HS-27A (cell line): ENCODE results near the gene CSF3R.
"Not testable (repeated sequence)": the region's sequence is repeated elsewhere in the genome, so short reads cannot be mapped to it uniquely, and the experiment has no call there.

Experiments used
- DNase-seq: peaks from one replicate; pipeline ENCODE4 v3.0.0-alpha.2; 2012; ENCODE audit warnings: low read depth, missing footprints

CSF3R gene

DNA sequence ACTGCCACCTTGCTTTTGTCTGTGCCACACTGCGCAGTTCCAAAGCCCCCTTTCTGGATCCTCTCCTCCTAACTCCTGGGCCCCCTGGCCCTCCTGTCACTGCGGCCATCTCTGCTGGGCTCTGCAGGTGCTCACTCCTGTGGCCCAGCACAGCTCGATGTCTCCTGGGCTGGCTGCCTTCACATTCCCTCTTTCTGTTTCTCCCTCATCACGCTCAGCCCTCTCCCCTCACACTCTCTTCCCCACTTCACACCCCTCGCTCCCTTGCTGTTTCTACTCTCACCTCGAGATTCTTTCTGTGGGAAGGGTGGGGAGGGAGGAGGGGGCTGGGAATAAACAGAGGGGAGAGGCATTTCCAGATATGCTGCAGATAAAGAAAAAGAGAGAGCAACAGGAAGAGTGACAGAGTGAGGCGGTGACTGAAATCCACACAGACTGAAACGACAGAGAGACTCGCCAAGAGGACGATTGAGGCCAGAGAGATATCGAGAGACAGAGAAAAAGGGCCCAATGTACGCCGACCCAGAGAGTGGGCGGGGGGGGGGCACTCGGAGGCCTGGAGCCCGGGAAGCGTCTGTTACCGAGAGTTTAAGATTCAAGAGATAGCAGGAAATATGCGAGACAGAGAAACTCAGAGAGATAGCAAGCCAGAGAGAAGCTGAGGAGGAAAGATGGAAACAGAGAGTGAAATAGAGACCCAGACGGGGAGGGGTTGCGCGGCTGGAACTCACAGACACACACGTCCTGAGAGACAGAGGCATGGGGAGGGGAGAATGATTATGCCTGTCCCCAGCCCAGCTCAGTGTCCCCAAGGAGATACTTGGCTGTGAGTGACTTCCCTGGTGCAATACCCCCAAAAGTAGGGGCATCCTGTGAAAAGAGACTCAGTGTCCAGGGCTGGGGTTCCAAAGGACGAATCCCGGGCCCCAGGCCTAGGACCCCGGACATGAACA is 666 bp downstream of the CSF3R start:
- DNase-seq, result no peak

DNA sequence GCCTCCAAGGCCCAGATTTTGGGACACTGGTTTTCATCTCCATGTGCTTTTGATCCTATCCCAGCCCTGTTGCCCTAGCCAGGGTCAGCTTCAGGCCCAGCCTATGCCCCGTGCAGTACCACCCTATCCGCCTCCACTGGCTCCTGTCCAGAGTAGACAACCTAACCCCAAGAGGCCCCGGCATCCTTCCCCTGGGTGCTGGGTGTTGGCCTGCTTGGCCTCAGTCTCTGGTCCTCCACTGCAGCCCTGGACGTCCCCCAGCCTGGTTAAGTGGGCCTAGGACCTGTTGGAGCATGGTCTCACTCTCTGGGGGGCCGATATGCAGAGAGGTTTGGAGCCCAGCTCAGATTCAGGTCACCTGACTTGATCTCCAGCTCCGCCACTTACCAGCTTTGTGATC is 1.6 kb downstream of the CSF3R start:
- no peak for DNase-seq

DNA sequence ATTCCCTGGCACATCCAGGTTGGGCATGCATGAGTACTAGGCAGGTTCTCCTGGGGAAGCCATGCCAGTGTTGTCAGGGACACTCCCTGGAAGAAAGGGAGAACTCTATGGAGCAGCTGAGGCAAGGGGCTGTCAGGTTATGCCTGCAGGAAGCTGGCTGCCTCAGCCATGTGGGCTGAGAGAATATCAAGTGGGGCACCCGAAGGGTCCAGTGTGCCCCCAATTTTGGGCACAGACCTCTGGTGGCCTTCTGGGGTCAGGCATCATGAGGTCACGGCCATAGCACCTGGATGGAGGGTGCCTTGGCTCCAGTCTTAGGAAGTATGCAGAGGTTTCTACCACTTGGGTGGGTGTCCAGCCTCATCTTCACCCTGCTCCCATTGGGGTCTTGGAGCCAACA is 2.6 kb downstream of the CSF3R start:
- no peak for DNase-seq

DNA sequence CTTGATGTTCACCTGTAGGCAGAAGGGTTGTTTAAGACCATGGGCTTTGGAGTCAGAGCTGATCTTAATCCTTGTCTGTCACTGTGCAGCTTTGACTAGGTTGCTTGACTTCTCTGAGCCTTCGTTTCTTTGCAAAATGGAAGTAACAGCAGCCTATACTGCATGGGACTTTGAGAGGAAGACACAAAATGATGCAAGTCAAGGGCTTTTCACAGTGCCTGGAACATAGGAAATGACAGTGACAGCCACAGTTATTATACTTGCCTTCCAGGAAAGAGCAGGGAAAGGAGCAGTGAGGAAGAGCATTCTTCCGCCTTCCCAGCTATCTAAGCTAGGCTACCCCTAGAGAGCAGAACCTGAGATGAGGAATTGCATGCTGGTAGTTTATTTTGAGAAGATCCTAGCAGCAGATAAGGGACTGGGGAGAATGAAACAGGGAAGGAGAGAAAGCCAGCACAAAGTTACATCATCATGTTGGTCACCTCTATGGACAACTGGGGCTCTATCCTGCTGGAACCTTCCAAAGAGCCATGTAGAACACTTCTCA is 3.1 kb downstream of the CSF3R start:
- no peak for DNase-seq

DNA sequence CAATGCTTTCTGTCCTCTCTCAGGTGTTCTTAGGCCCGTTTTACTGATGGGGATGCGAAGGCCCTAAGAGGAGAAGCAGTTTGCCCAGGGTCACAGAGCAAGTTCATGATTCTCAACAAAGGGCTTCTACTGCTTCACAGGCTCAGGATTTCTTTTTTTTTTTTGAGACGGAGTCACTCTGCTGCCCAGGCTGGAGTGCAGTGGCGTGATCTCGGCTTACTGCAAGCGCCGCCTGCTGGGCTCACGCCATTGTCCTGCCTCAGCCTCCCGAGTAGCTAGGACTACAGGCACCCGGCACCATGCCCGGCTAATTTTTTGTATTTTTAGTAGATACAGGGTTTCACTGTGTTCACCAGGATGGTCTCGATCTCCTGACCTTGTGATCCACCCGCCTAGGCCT is 5.1 kb downstream of the CSF3R start:
- DNase-seq, result not testable (repeated sequence)

DNA sequence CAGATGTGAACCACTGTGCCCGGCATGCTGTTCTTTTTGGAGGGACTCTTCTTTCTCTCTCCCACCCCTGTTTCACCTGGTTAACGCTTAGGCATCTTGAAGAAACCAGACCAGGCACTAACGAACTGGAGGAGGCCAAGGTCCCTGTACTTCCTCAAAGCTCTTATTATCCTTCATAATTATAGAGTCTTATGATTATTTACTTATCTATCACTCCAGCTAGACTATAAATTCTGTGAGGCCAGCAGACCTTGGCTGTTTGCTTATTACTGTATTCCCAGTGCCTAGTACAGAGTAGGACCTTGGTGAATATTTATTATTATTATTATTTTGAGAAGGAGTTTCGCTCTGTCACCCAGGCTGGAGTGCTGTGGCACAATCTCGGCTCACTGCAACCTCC is 5.8 kb downstream of the CSF3R start:
- no peak for DNase-seq

DNA sequence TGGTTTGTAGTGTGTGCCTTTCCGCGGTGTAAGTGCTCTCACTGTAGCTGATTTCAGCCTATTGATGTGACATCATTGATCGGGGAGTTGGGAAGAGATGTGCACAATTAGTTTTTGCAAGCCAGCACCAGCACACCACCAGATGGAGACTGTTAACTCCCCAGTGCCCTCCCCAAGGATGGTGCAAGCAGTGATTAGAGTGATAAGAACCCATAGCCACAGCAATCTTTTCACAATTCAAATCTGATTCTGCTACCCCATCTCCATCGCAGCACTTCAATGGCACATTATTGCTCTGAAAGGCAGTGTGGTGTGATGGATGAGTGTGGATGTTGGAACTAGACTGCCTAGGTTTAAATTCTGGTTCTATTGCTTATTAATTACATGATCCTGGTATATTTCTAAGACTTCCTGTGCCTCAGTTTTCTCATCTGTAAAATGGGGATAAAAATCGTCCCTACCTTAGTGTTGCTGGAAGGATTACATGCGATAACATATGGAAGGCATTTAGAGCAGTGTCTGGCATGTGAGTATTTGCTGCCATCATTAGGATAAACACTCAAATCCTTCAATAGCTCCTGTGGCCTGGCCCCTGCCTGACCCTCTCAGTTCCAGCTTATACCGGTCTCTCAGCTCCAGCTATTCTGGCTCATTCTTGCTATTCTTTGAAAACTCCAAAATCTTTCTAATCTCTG is 6.7 kb downstream of the CSF3R start:
- DNase-seq, result no peak

DNA sequence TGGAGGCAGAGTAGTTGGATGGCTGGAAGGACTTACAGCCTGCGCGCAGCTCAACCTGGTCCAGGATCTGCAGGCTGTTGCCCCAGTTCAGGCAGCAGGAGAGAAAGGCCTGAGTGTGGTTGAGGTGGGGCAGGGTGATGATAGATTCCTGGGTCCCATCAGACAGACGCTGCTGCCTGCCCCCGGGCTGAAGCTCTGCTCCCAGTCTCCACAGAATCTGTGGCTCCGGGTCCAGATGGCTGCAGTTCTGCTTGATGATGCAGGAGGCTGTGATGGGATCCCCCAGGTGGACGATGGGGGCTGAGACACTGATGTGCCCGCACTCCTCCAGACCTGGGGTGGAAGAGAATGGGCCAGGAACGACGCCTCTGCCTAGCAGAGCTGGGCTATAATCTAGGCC is 7.4 kb downstream of the CSF3R start:
- DNase-seq, result no peak

DNA sequence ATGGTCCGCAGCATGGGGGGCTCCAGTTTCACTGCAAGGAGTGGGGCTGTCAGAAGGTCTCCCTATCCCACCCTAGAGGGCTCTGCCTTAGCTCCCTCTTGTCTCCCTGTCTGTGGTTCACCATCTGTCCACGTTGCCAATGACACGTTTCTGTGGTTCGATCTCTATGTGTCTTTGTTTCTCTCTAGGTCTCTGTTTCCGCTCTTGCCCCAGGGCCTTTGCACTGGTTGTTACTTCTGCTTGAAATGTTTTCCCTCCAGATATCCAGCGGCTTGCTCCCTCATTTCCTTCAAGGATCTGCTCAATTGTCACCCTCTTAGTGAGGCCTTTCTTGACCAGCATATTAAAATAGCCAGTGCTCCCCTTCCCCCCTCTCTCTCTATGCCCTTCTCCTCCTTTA is 10.1 kb downstream of the CSF3R start:
- no peak for DNase-seq

DNA sequence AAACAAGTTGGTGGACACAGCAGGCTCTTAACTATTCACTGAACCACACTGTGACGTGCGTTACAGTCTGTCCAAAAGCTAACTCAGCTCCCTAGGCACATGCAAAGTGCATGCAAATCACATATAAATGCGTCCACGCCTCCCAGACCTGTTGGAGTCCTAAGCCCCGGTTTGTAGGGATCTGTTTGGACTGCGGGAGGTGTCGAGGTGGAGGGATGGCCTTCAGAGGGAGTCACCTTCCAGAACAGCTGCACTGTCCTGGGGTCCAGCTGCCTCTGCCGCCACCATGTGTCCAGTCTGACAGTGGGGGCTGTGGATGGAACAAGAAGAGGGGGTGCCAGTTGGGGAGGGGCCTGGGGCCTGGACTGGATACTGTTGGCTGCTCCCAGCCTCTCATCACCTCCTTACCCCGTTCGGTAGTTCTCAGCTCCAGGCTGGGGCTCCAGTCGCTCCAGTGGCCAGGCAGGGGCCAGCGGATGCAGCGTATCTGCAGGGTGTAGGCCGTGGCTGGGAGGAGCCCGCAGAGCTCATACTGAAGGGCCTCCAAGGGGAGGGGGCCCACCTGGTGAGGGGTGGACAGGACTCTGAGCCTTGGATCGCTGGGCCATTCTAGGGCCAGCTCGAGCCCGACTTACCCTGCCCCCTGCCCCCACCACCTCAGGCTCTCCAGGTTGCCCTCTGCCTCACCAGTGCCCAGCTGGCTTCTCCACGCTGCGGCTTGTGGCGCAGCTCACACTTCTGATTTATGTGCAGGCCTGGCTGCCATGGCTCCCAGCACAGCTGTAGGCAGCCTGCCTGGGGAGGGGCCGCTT is 10.7 kb downstream of the CSF3R start:
- no peak for DNase-seq

DNA sequence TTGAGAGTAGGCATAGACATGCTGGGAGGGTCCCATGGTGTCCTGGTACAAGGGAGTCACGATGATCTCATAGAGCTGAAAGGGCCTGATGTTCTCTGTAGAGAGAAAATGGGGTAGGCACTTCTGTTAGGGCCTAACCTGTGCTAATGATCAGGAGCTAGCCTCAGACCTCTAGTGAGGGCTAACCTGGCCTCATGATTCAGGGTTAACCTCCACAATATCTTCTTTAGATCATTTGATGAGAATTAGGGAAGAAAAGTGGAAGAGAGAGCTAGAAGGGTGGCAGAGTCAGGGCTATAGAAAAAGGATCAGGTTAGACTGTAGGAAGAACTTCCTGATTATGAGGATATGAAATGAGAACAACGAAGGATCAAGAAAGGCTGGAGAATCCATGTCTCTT is 13.6 kb downstream of the CSF3R start:
- no peak for DNase-seq

DNA sequence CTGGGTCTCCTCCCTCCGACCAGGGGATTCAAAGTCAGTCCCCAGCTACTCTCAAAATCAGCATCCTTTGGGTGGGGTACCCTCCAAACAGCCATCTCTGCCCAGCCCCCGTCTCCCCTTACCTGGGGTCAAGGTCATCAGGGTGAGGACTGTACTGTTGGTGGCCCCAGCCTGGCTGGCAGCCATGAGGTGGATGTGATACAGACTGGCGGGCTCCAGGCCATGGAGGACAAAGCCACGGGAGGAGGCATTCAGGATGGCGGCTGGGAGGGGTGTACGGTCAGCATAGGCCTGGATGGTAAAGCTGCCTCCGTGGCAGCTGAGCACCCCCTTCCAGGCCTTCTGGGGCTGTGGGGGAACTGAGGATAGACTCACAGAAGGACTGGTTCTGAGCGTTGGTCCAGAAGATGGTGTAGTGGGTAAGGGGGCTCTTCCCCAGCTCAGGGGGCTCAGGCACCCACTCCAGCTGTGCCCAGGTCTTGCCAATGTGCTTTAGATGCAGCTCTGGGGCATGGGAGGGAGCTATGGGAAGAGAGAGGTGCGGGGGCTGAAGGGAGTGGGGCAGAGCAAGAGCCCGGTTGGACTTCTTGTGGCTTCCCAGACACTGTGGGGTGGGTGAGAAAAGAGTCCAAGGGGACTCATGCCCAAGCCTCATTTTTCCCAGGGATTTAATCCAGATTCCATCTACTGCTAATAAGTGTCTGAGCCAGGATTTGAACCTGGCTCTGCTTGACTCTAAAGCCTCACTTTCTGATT is 14.8 kb downstream of the CSF3R start:
- no peak for DNase-seq

DNA sequence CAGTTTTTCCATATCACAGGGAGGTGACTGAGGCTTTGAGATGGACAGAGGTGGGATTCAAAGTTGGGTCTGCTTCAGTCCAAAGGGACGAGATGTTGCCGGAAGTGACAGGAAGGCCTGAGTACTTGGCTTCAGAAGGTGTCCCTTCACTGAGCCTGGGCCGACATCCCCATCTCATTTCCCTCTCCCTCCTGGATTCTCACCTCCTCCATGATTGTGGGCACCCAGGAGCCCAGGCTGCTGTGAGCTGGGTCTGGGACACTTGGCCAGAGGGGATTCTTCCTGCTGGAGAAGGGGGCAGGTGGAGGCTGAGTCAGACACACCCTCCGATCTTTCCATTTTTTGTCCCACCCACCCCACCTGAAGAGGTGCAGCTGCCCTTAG is 15.7 kb downstream of the CSF3R start:
- no peak for DNase-seq

DNA sequence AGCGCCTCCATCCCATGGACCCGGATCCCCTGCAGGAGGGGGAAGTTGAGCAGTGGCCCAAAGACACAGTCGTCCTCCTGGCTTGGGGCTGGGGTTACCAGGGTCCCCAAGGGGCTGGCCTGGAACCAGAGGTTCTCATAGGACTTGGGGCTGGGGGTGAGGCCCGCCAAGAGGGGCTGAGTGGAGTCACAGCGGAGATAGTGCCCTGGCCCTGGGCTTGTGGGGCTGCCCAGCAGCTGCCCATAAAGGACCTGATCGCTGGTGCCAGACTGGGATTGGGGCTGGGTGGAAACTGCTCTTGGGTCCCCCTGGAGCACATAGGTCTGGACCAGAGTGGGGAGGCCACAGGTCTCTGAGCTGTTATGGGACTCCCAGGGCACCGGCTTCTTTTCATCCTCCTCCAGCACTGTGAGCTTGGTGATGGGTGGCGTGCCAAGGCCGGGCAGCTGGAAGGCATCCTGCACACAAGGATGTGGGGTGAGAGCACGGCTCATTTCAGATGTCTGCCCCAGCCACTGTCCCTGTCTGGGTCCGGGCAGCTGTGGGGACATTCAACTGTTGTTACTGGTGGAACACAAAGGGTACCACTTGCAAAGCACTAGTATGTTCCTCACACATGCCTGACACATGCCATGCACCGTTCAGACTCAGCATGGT is 16.2 kb downstream of the CSF3R start:
- DNase-seq, result no peak

DNA sequence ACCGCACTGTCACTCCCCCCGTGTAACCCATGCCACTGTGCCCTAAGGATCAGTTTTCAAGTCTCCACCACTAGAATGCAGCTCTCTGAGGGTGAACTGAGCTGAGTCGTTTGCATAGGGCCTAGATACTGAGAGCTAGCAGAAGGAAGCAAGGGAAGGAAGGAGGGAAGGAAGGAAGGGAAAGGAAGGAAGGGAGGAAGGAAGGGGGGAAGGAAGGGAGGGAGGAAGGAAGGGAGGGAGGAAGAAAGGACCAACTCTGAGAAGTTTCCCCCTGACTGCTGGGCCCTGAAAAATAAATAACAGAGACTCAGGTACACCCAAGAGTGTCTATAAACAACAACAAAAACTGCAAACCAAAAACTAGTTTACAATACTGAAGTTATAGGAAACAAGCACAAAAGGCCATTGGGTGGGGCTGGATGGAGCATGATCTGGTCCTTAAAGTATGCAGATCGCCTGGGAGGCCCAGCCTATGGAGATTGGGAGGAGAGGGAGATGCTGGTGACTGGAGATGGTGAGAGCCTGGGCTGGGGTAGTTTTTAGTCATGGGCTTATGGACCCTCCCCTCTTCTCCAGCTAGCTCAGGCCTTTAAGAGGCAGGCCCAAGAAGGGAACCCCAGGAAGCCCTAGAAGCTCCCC is 16.9 kb downstream of the CSF3R start:
- DNase-seq, result peak; percentile 39

DNA sequence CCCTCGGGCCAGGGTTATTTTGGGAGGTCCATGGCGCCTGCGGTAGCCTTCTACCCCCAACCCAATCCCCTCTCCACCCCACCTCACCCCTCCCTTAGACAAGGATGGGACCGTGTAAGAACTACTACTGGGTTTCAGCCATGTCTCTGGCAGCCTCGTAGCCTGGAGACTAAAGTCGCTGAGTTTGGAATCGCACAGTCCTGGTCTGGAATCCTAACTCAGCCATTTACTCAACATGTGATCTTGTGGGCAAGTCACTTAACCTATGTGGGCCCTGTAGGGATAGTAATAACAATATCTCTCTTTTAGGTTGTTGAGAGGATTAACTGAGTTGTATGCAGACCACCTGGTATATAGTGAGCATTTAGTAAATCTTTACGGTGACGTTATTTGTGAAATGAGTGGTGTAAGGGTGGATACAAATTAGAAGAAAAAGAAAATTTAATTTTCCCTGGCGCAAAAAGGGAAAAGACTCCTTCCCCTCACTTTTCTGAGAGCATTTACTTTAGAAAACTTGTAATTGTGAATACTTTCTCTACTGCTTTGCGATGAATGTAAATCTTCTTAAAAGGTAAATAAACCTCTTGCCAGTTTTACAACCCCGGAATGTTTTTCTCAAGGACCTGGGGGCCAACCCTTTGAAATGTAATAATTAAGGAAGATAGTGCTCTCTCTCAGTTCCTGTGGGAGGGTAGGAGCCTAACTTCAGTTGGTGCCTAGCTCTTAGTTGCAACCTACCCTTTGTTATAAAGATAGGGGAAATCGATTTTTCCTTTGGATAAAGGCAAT is 17.9 kb downstream of the CSF3R start:
- no peak for DNase-seq

DNA sequence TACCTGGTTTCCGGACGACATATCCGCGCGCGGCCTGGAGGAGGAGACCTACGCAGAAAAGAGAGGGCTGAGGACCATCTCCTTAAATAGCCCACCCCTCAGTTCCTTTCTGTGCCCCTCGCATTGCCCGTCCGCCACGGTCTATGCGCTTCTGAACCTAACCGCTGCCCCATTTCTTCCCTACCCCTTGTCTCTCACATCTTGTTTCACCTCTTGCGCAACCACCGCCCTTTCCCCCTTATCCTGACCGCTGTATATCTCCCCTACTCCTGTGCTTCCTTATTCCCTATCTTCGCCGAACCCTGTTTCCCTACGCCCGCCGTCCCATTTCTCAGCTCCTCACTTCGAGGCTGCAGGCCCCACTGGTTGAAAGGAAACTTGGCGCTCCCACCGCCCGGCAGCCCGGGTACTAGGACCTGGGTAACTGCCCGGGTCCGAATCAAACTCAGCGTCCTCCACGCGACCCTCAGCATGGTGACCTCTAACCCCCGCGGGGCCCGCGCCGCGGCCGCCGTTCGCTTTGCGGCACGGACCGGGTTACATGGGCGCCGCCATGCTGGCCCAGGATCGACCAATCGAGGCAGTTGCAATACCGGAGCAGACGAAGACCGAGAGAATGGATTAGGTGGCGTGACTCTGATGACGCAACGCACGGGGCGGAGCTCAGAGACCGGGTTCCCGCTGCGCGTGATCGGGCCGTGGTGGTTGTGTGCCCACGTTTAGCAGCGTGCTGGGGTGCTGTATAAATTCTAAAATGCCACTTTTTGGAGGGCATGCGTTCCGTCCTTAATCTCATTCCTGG is 18.7 kb downstream of the CSF3R start, which contains the start of gene MRPS15:
Gene MRPS15 (minus strand): TSS at position 582 of the 802 bp plus-strand sequence. CDS start 109 bp downstream, at position 473.
- DNase-seq, result peak; percentile 91

DNA sequence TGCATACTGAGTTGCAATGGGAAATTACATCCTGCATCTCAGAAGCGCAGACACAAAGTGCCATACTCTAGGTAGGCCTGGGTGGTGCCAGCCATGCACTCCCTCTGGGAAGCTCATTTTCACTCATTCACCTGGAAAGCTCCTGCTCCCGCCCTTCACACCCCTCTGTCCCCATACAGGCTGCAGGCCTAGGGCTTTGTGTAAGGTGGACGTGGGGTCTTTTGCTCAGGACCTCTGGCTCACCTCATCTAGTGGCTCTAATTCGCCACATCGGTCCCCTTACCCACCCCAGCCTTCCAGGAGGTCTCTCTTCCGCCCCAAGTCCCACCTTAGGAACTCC is 19.3 kb downstream of the CSF3R start:
- no peak for DNase-seq

DNA sequence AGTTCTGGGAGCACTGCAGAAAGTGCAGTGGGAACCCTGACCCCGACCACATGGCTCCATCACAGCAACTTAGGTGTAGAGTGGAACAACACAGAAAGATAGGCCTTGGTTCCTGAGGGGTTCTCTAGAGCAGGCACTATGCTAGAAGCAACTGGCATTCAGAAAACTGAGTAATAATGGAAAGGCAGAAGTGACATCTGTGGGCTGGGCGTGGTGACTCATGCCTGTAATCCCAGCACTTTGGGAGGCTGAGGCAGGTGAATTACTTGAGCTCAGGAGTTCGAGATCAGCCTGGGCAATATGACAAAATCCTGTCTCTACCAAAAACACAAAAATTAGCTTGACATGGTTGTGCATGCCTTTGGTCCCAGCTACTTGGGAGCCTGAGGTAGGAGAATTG is 23.8 kb downstream of the CSF3R start:
- DNase-seq, result no peak
